ENCODE measurements around the gene DYSF.

DNA sequence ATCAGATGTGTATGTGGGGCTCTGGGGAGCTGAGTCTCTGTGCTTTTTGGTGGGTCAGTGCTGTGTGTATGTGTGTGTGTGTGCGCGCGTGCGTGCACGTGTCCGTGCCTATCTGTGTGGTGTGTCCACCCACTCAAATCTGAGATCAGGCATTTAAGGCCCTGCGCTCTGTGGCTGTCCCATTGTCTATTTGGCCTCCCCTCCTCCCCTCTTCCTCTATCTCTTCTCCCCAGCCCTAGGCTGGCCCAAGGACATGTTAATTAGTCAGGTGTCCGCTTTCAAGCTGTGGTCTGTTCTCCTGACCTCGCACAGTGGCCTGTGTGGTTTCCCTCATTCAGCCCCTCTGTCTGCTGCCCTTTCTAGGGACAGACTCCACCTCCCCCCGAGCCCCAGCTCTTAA is 136.4 kb downstream of the DYSF start:
- TF ChIP-seq, protein P1, sequence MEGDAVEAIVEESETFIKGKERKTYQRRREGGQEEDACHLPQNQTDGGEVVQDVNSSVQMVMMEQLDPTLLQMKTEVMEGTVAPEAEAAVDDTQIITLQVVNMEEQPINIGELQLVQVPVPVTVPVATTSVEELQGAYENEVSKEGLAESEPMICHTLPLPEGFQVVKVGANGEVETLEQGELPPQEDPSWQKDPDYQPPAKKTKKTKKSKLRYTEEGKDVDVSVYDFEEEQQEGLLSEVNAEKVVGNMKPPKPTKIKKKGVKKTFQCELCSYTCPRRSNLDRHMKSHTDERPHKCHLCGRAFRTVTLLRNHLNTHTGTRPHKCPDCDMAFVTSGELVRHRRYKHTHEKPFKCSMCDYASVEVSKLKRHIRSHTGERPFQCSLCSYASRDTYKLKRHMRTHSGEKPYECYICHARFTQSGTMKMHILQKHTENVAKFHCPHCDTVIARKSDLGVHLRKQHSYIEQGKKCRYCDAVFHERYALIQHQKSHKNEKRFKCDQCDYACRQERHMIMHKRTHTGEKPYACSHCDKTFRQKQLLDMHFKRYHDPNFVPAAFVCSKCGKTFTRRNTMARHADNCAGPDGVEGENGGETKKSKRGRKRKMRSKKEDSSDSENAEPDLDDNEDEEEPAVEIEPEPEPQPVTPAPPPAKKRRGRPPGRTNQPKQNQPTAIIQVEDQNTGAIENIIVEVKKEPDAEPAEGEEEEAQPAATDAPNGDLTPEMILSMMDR (IDR thresholded peaks at IDR 0.05), result no peak
- TF ChIP-seq TAF1 (IDR thresholded peaks at IDR 0.05; ENCODE audit: borderline replicate concordance, low read depth, low read length), result no peak
- TF ChIP-seq EZH2phosphoT487 (IDR thresholded peaks at IDR 0.05; ENCODE audit: borderline replicate concordance, low read depth), result no peak
- TF ChIP-seq JUND (IDR thresholded peaks at IDR 0.05), result no peak
- TF ChIP-seq RAD21 (IDR thresholded peaks at IDR 0.05; ENCODE audit: low read length), result no peak
- no peak for TF ChIP-seq NRF1 (IDR thresholded peaks at IDR 0.05; ENCODE audit: low read depth, low read length)
- TF ChIP-seq YY1 (IDR thresholded peaks at IDR 0.05; ENCODE audit: low read depth), result no peak
- TF ChIP-seq, protein P2, sequence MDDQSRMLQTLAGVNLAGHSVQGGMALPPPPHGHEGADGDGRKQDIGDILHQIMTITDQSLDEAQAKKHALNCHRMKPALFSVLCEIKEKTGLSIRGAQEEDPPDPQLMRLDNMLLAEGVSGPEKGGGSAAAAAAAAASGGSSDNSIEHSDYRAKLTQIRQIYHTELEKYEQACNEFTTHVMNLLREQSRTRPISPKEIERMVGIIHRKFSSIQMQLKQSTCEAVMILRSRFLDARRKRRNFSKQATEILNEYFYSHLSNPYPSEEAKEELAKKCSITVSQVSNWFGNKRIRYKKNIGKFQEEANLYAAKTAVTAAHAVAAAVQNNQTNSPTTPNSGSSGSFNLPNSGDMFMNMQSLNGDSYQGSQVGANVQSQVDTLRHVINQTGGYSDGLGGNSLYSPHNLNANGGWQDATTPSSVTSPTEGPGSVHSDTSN (IDR thresholded peaks at IDR 0.05), result no peak
- TF ChIP-seq, protein P3, sequence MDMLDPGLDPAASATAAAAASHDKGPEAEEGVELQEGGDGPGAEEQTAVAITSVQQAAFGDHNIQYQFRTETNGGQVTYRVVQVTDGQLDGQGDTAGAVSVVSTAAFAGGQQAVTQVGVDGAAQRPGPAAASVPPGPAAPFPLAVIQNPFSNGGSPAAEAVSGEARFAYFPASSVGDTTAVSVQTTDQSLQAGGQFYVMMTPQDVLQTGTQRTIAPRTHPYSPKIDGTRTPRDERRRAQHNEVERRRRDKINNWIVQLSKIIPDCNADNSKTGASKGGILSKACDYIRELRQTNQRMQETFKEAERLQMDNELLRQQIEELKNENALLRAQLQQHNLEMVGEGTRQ (IDR thresholded peaks at IDR 0.05; ENCODE audit: borderline replicate concordance, low read depth, low read length), result no peak
- TF ChIP-seq, protein P4, sequence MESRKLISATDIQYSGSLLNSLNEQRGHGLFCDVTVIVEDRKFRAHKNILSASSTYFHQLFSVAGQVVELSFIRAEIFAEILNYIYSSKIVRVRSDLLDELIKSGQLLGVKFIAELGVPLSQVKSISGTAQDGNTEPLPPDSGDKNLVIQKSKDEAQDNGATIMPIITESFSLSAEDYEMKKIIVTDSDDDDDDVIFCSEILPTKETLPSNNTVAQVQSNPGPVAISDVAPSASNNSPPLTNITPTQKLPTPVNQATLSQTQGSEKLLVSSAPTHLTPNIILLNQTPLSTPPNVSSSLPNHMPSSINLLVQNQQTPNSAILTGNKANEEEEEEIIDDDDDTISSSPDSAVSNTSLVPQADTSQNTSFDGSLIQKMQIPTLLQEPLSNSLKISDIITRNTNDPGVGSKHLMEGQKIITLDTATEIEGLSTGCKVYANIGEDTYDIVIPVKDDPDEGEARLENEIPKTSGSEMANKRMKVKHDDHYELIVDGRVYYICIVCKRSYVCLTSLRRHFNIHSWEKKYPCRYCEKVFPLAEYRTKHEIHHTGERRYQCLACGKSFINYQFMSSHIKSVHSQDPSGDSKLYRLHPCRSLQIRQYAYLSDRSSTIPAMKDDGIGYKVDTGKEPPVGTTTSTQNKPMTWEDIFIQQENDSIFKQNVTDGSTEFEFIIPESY (IDR thresholded peaks at IDR 0.05; ENCODE audit: borderline replicate concordance, low read depth), result no peak
- no peak for TF ChIP-seq RFX5 (IDR thresholded peaks at IDR 0.05; ENCODE audit: low read length)
- TF ChIP-seq NFIC (IDR thresholded peaks at IDR 0.05; ENCODE audit: borderline replicate concordance), result no peak
- no peak for TF ChIP-seq TCF12 (IDR thresholded peaks at IDR 0.05)
